SH-SY5Y (cell line): ENCODE results near the gene C2CD3.

ENCODE experiments used
- GATA2 ChIP-seq: IDR thresholded peaks from 2 replicates; pipeline ENCODE4 v1.6.1; 2011; ENCODE audit warnings: mild to moderate bottlenecking, low read depth, low read length
- GATA3 ChIP-seq: IDR thresholded peaks from 2 replicates; pipeline ENCODE4 v1.6.1; 2011; ENCODE audit warnings: low read depth, mild to moderate bottlenecking, low read length, moderate library complexity

GRCh38 chr11:74144592-74144991 is 26.2 kb downstream of the C2CD3 start:
- TF ChIP-seq GATA3 (no peak), GATA2 (no peak)
